DMS 273 (cell line): ENCODE results near the gene FUT6.

Source experiments
- DNase-seq: peaks from one replicate; lab custom pipeline; 2025; ENCODE audit not compliant: unreplicated experiment; lab: John Stamatoyannopoulos, UW

FUT6 gene

DNA sequence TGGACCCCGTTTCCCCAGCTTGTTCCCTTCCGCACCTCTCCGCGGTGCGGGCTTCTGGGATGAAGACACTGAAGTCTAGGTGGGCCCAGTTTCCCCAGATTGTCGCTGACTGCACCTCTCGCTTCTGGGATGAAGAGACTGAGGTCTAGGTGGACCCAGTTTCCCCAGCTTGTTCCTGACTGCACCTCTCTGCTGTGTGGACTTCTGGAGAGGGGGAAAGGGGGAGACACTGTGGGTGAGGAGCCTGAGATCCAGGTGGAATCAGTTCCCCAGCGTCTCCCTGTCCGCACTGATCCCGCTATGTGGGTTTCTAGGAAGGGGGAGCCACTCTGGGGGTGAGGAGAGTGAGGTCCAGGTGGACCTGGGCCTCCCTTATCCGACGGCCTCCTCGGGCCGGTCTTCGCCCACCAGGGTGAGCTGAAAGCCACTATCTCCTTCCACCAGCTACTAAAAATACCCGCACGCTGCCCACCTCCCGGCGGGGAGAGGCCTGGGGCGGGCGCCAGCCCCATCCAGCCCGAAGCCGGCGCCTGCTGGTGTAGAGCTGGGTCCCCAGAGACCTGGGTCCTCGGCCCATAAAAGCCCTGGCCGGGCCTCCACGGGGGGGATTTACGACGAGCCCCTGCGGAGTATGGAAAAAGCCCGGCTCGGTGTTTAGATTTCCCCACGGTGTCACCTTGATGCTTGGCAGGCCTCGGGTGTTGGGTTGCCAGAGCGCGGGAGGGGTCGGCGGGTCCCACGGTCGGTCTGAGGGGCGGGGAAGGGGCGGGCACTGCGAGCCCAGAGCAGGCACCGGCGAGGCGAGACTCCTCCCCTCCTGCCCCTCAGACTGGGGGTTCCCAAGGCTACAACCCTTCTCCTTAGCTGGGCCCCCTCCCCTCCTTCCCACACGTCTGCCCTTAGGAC lies 10.6 kb downstream of the FUT6 start:
- DNase-seq = peak; percentile 80

DNA sequence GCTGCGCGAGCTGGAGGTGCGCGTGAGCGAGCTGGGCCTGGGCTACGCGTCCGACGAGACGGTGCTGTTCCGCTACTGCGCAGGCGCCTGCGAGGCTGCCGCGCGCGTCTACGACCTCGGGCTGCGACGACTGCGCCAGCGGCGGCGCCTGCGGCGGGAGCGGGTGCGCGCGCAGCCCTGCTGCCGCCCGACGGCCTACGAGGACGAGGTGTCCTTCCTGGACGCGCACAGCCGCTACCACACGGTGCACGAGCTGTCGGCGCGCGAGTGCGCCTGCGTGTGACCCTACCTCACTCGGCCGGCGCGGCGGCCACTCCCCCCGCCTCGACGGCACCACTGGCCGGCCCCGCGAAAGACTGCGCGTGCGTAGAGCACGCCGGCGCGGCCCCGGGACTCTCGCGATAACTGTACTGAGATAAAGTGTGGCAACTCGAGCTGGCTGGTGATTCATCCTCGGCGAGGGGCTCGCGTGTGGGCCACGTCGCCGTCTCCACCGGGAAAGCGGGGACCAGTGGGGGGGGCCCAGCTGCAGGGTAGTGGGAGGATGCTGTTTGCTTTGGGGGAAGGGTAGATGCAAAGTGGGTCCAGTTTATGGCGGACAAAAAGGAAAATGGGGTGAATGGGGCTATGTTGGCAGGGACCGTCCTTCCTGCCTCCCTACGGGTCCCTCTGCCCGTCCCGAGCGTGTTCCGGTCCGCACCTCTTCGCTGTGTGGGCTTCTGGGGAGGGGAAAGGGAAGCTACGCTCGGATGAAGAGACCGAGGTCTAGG lies 11.4 kb downstream of the FUT6 start:
- peak; percentile 99 for DNase-seq

DNA sequence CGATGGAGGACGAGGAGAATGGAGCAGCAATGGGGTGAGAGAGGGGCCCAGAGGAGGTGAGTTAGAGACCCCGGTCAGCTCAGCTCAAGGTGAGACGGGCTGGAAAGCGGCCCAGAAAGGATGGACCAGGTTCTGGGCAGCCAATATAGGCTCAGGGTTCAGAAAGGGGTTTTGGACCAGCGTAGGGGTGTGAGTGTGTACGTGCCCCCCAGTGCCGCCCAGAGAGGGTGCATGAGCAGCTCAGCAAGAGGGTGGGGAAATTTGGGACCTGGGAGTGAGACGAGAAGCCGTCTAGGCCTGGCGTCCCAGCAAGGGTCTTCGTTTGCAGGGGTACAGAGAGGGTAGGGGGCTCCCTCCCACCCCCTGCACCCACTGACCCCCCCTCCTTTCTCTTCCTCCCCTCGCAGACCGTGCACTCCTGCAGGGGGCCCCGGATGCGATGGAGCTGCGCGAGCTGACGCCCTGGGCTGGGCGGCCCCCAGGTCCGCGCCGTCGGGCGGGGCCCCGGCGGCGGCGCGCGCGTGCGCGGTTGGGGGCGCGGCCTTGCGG lies 12.1 kb downstream of the FUT6 start:
- DNase-seq = no peak

DNA sequence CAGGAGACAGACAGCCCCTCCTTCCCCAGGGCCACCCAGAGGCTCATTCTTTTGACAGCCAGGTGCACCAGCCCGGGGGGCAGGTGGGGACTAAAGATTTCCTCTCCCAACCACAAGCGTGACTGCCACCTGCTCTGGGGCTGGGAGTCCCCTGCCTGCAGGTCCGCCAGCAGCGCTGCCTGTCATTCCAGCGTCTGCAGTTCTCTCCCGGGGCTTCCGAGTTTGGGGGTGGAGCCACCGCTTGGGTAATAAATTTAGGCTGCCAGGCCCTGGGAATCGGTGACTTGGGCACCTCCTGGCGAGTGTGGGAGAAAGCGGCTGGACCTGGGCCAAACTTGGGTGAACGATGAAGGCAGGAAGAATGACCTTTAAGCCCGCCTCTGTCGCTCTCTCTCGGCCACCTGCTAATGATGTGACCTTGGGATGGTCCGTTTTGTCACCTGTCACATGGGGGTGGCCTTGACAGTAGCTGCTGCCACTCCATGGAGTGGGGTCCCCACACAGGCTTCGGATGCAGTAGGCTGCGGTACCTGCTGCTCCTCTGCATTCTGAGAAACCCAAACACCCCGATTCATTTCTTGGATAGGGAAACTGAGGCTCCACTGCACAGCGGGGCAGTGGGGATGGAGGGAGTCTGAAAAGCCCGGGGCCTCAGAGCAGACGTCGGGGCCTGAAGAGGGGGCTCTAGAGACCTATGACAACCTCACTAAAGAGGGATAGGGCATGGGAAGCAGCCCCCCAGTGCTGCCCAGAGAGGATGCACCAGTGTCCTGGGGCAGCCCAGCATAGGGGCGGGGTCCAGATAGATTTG lies 12.8 kb downstream of the FUT6 start:
- DNase-seq = peak; percentile 95

DNA sequence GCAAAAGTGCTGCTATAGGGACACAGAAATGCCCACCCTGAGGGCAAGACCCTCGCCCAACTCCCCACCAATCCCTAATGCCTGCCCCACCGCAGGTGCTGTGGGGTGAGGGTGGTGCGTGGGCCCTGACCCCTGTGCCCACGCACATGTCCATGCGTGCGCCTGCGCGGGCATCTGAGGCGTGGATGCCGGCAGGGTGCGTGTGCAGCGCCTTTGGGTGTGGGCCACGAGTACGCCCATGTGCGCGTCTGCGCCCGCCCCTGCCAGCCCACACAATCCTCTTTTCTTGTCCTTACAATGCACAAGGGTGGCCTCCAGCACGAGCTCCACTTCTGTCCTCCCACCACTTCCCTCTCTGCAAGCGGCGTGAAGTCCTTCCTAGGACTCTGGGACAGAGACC lies 14.3 kb downstream of the FUT6 start:
- DNase-seq = no peak

DNA sequence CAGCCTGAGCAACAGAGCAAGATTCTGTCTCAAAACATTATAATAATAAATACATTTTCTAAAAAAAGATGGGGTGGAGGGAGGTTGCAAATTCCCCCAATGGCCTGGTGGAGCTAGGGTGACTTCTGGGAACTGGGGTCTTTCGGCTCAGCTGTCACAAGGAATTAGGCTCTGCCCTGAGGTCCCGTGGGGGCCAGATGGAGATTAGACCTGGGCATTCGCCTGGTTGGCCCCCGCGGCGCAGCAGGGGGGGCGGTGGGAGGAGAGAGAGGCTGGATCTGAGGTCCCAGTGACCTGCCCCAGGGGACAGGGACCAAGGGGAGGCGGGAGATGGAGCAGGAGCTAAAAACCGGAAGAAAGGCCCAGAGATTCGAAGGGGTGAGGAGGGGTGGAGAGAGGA lies 14.8 kb downstream of the FUT6 start:
- no peak for DNase-seq

DNA sequence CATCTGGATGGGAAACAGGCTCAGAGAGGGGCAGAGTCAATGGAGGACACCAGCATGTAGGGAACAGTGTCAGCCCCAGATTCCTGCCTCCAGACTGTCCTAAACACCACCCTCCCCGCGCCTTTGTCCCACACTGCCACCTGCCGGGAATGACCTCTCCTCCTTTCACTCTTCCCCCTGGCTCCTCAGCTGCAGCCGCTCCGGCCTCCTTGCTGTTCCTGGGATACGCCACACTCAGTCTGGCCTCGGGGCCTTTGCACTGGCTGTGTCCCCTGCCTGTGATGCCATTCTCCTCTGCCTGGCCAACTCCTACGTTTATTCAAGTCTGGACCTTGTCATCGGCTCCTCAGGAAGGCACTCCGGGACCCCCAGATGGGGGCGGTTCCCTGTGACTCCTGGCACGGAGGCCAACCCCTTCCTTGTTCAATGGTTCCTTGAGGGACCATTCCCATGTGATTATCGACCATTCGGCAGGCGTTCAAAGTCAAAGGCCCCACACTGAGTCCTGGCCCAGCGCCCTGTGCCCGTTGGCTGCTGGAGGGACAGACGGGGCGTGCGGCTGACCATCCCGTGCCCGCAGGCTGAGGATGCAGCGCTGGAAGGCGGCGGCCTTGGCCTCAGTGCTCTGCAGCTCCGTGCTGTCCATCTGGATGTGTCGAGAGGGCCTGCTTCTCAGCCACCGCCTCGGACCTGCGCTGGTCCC lies 15.8 kb downstream of the FUT6 start:
- peak; percentile 62 for DNase-seq

DNA sequence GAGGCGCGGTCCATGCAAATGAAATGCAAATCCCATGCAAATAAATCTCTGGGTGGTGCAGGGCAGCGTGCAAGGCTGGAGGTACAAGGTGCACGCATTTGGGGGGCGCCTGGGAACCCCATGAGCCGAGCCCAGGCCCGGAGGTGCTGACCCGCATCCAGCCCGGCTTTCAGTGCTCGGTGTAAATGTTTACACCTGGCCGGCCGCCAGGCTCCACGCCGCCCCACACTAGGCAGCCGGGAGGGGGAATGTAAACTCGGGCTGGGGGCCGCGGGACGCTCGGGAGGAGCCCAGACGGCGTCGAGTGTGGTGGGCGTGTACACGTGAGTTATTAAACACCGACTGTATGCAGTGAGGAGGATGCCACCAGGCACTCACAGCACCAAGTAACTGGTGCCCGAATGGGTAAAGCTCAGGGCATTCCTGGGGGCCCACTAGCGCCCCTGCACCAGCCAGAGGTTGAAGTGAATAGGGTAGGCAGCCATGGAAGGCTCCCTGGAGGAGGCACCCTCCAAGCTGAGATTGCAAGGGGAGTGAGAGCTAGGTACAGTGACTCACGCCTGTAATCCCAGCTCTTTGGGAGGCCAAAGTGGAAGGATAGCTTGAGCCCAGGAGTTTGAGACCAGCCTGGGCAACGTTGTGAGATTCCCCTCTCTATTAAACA lies 17.2 kb downstream of the FUT6 start:
- no peak for DNase-seq

DNA sequence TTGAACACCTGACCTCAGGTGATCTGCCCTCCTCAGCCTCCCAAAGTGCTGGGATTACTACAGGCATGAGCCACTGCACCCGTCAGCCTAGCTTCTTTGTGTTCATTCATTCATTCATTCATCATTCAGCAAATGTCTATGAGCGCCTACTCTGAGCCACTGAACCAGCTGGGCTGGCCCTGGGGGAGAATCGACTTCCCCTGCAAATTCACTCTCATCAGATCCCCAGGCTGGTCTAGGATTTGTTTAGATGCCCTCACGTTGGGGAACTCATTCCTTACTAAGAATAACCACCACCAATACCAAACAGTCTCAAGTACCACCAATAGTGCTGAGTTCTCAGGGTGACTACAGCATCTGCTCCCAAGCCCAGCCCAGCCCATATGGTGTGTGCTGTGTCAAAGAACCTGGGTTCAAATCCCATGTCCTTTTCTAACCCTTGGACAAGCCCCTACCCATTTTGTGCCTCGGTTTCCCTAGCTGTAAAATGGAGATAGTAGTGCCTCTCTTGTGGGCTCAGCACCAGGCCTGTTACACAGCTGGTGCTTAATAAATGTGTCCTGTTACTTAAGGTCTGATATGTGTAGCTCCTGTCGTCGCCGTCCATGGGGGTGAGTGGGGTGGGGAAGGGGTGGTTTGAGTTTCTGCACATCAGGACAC lies 17.9 kb downstream of the FUT6 start:
- DNase-seq = no peak

DNA sequence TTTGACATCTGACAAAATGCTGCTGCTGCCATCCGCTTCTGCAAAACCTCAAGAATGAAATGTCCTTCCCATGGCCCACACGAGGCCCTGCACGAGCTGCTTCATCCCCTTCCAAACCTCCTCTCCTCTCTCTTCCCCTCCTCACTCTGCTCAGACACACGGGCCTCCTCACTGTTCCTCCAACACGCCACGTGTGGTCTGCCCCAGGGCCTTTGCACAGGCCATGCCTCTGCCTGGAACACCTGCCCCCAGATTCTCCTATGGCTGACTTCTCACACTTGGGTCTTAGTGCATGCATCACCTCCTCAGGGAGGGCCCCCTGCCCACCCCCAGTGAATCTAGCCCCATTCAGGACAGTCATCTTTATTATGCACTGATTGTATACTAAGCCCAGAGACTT lies 18.7 kb downstream of the FUT6 start:
- no peak for DNase-seq

DNA sequence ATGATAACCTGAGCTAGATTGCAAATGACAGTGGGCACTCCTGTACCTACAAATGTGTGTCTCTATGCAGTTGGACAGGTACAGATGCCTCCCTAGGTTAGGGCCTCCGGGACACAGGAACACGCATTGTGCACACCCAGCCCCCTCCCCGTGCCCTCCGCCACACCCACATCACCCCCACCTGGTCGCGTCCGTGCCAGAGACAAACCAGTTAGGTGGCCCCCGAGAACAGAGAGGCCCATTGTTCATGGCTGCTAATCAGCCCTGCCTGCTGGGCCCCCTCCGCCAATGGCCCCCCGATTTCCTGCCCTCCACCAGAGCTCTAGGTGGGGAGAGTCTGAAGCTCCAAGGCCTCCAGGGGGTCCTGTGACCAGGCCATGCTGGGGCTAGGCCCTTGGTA lies 20.9 kb downstream of the FUT6 start:
- DNase-seq = no peak

DNA sequence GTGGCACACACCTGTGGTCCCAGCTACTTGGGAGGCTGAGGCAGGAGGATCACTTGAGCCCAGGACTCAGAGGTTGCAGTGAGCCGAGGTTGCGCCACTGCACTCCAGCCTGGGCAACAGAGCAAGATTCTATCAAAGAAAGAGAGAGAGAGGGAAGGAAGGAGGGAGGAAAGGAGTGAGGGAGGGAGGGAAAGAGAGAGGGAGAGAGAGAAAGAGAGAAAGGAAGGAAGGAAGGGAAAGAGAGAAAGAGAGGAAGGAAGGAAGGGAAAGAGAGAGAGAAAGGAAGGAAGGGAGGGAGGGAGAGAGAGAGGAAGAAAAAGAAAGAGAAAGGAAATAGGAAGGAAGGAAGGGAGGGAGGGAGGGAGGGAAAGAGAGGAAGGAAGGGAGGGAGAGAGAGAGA lies 22.3 kb downstream of the FUT6 start:
- no peak for DNase-seq

DNA sequence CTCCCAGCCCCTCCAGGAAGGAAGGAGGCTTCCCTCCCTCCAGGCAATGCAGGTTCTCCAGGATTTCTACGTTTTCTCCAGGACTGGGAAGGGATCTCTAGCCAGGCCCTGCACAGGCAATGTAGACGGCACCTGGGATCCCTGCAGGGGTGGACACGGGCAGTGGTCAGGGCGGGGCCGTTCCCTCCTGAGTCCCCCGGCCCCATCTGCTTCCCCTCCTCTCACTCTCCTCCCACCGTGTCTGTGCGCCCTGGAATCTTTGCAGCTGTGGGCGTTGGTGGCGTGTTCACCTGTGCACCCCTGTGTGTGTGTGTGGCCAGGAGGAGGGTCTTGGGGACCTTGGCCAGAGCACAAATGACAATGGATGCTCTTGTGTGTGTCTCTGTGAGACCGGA lies 24.7 kb downstream of the FUT6 start:
- DNase-seq = no peak

DNA sequence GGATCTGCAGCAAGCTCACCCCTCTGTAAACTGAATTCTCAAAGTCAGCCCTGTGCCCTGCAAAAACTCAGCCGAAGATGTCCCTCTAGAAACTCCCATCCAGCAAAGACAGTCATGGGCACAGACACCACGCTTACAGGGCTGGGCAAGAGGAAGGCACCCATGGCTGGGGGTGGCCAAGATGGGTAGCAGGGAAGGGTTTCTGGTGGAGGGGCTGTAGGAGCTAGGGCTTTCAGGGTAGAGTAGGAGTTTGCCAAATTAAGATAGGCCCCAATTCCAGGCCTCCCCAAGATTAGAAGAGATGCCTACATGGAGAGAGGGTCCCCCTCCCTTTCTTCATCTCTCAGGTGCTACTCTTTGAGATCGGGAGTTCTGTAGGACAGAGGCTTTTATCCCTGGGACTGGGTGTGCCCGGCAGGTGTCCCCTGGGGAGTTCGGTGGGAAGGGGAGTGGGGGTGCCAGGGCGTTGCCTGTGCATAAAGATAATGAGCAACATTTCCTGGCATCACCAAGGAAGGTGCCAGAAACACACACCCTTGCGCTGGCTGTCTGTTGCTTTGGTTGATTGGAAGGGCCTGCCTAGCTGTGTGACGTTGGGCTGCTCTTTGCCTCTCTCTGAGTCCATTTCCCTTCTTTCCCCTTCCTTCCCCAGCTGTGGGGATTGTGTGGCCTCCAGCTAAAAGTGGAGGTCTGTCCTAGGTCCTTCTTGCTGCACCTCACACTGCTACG lies 25.2 kb downstream of the FUT6 start:
- no peak for DNase-seq

DNA sequence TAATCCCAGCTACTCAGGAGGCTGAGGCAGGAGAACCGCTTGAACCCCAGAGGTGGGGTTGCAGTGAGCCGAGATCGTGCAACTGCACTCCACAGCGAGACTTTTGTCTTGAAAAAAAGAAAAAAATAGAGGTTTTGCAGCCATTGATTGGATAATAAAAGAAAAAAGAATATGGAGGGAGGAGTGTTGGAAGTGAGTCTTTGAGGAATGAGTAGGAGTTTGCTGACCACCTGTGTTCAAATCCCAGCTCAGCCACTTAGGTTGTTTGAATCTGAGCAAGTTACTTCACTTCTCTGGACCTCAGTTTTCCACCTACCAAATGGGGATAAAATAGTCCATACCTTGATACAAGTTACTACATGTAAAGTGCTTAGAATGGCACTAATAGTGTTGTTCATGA lies 28.4 kb downstream of the FUT6 start:
- DNase-seq = no peak

DNA sequence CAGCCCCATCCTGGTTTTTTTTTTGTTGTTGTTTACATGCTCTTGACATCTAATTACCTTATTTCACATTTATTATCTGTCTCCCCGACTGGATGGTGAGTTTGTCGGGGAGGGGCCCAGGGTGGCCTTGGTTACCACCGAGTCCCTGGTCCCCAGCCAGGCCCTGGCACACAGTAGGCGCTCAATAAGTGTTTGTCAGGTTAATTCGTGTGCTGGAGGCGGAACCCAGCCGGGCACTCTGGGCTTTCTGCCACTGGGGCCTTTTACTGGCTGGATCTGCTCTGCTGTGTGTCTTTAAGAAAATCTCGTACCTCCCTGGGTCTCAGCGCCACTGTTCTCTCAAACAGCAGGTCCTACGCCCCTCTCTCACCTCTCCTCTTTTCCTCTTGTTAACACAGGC lies 30.0 kb downstream of the FUT6 start:
- DNase-seq = no peak

DNA sequence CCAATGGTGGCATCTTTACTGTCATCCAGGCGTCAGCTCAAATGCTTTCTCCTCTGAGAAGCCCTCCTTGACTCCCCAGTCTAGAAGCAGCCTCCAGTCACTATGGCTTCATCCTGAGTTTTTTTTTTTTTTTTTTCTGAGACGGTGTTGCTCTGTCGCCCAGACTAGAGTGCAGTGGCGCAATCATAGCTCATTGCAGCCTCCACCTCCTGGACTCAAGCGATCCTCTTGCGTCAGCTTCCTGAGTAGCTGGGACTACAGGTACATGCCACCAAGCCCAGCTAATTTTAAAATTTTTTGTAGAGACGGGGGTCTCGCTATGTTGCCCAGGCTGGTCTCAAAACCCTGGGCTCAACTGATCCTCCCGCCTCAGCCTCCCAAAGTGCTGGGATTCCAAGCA lies 30.4 kb downstream of the FUT6 start:
- no peak for DNase-seq

DNA sequence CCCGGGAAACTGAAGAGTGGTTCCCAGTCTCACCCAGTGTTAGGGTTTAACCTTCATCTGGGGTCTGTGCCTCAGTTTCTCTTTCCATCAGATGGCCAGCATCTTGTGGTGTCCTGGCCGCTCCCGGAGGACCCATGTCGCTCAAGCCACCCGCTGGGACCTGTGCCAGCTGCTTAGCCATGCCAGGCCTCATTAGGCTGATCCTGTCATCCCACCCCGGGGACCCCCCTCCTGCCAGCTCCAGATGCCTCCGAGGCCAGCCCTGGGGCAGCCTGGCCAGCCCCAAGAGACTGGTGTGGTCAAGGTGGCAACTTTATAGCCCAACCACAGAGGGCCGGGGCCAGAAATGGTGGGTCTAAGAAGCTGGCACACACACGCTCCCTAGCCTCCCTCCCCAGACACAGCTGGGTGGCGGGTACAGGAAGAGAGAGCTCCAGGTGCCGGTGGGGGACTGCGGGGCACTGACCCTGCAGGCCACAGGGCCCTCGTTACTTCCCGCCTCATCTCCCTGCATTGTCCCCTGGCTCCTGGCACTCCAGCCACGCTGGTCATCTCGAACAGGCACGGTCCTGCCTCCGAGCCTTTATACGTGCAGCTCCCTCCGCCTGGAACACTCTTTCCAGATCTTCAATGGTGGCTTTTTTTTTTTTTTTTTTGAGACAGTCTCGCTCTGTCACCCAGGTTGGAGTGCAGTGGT lies 31.2 kb downstream of the FUT6 start:
- no peak for DNase-seq
